Thyroid gland (tissue), 4 donors: ENCODE data around the gene P2RX6. TPM values are rescaled to one million over a fixed set of nuclear protein-coding genes. Genes with fewer than 3 reads are reported as not detected.
"Not testable (repeated sequence)": the region's sequence is repeated elsewhere in the genome, so short reads cannot be mapped to it uniquely, and the experiment has no call there.

Experiments
- DNase-seq, 2 donors: peaks; one replicate each; pipeline ENCODE4 v3.0.0-alpha.2; 2019
- H3K27ac ChIP-seq, 3 donors: fragments of 200-600 bp; sonication (generic); 1 replicate in 2 of 3; 2 replicates in 1 of 3; pipeline ENCODE4 v1.5.1; 2016 to 2019; ENCODE audit warnings: mild to moderate bottlenecking in 1 of 3, moderate library complexity in 1 of 3
- H3K27me3 ChIP-seq: fragments of 200-600 bp; sonication (generic); one replicate; pipeline ENCODE4 v1.5.1; 2019
- H3K36me3 ChIP-seq, 2 donors: fragments of 200-600 bp; sonication (generic); one replicate each; pipeline ENCODE4 v1.5.1; 2016 to 2019
- H3K4me1 ChIP-seq, 2 donors: fragments of 200-600 bp; sonication (generic); one replicate each; pipeline ENCODE4 v1.5.1; 2017 to 2019
- H3K4me3 ChIP-seq, 3 donors: fragments of 200-600 bp; sonication (generic); replicated peaks in 1 of 3; 1 replicate in 2 of 3; 2 replicates in 1 of 3; pipeline ENCODE4 v1.5.1; 2016; ENCODE audit warnings: mild to moderate bottlenecking in 1 of 3
- H3K9me3 ChIP-seq: fragments of 200-600 bp; sonication (generic); one replicate; pipeline ENCODE4 v1.5.1; 2017
- CTCF ChIP-seq, 6 experiments: fragments of 200-600 bp in 3 of 6; fragments of 450-650 bp in 3 of 6; sonication (generic) in 3 of 6; IDR thresholded peaks; one replicate each; pipeline ENCODE4 v1.5.1; 2016 to 2019; ENCODE audit warnings: antibody characterized with exemption in 6 of 6, mild to moderate bottlenecking in 2 of 6, inconsistent platforms in 1 of 6, moderate library complexity in 1 of 6
- POLR2A ChIP-seq, 2 donors: fragments of 450-650 bp; IDR thresholded peaks; one replicate each; pipeline ENCODE4 v1.6.1; 2017; ENCODE audit warnings: antibody characterized with exemption in 2 of 2, mild to moderate bottlenecking in 2 of 2, moderate library complexity in 1 of 2
- WGBS, 2 donors: methylation state at CpG; one replicate each; pipeline ENCODE4 v1.1.5; 2017; 5-methylcytosine and 5-hydroxymethylcytosine counted together
- intact Hi-C: fragments of 100-400 bp; cut with DNase I; formaldehyde crosslinking; loops from one replicate; pipeline ENCODE4 v1.15.1; 2023
- total RNA-seq, 4 donors: library from RNA; depleted of rRNA; stranded (reverse); fragments of >200 nt; gene quantifications; one replicate each; pipeline ENCODE4 v1.2.3, GENCODE V29; 2016

Gene P2RX6
- total RNA-seq, 4 donors from 2014 or later: 0.40 TPM; not detected in 3

- Histone ChIP-seq H3K9me3 (no peaks in the 10 kb centered on the region), H3K27me3 (no peaks in the 10 kb centered on the region), H3K27ac (no peak overlapping the region), H3K36me3 (no peaks in the 10 kb centered on the region), H3K4me3 (no peak overlapping the region), H3K4me1 (peaks cover 4 to 9% of the 10 kb centered on the region in 2 donors)
- intact Hi-C loops: loop anchor here (5.0 kb wide), 1 partner anchor 49 kb away; the partner anchor contains the start of gene P2RX6
- TF ChIP-seq CTCF (IDR thresholded peaks at IDR 0.05) (no peak), POLR2A (IDR thresholded peaks at IDR 0.05) (no peak)
- DNase-seq: no peak
- 82 to 88% methylated on average over 6 to 7 of the region's 7 CpGs for WGBS, 2 donors
Observed at GRCh38 chr22:20968281-20968977, 46.5 kb upstream of the P2RX6 start.

- no peaks in the 10 kb centered on the region for H3K36me3 ChIP-seq
- H3K9me3 ChIP-seq: no peaks in the 10 kb centered on the region
- DNase-seq: no peak
- intact Hi-C loops: no loop called here
- 53 to 65% methylated on average over 3 to 4 of the region's 4 CpGs for WGBS, 2 donors
- TF ChIP-seq POLR2A (IDR thresholded peaks at IDR 0.05): no peak
- no peak for TF ChIP-seq CTCF (IDR thresholded peaks at IDR 0.05)
- H3K4me1 ChIP-seq: no peaks in the 10 kb centered on the region
- no peaks in the 10 kb centered on the region for H3K27me3 ChIP-seq
- no peak overlapping the region for H3K4me3 ChIP-seq
- no peak overlapping the region for H3K27ac ChIP-seq
Observed at GRCh38 chr22:20970939-20971657, 43.9 kb upstream of the P2RX6 start.

- H3K9me3 ChIP-seq, intact Hi-C loops, DNase-seq, H3K4me3 ChIP-seq, H3K36me3 ChIP-seq, H3K27ac ChIP-seq, H3K4me1 ChIP-seq, H3K27me3 ChIP-seq: not testable (repeated sequence)
- WGBS, 2 donors: 71 to 73% methylated on average over 11 of the region's 11 CpGs
Observed at GRCh38 chr22:20972014-20972694, 42.8 kb upstream of the P2RX6 start.

- Histone ChIP-seq H3K27ac (no peak overlapping the region), H3K27me3 (no peaks in the 10 kb centered on the region), H3K36me3 (no peaks in the 10 kb centered on the region), H3K9me3 (no peaks in the 10 kb centered on the region), H3K4me1 (no peaks in the 10 kb centered on the region), H3K4me3 (no peak overlapping the region)
- no peak for DNase-seq
- 67 to 84% methylated on average over 12 to 16 of the region's 21 CpGs for WGBS, 2 donors
- intact Hi-C loops: no loop called here
- TF ChIP-seq CTCF (IDR thresholded peaks at IDR 0.05) (no peak), POLR2A (IDR thresholded peaks at IDR 0.05) (no peak)
Observed at GRCh38 chr22:20972933-20973577, 41.9 kb upstream of the P2RX6 start.

- no peaks in the 10 kb centered on the region for H3K27me3 ChIP-seq
- intact Hi-C loops: no loop called here
- no peaks in the 10 kb centered on the region for H3K9me3 ChIP-seq
- no peak overlapping the region for H3K27ac ChIP-seq
- H3K36me3 ChIP-seq: no peaks in the 10 kb centered on the region
- DNase-seq: no peak
- no peak overlapping the region for H3K4me3 ChIP-seq
- H3K4me1 ChIP-seq: no peaks in the 10 kb centered on the region
- no peak for TF ChIP-seq CTCF (IDR thresholded peaks at IDR 0.05)
- TF ChIP-seq POLR2A (IDR thresholded peaks at IDR 0.05): no peak
- WGBS, 2 donors: 55 to 69% methylated on average over 11 to 12 of the region's 21 CpGs
Observed at GRCh38 chr22:20973634-20974286, 41.2 kb upstream of the P2RX6 start.
